SK-N-SH (cell line): ENCODE data around the gene LAP3. TPM values are rescaled to one million over a fixed set of nuclear protein-coding genes. Genes with fewer than 3 reads are reported as not detected.

Source experiments
- CTCF ChIA-PET: fragments of 300-600, 350-600 bp; formaldehyde crosslinking; extraction: SDS; loops from one replicate; lab custom pipeline; 2021; lab: Yijun Ruan, JAX
- POLR2A ChIA-PET: fragments of 350-600 bp; sonication (Branson Sonifier 250); formaldehyde crosslinking; extraction: SDS; loops from one replicate; lab custom pipeline; 2020; ENCODE audit warnings: antibody characterized with exemption, inconsistent platforms; lab: Yijun Ruan, JAX
- DNase-seq: peaks from one replicate; pipeline ENCODE4 v3.0.0; 2012
- H2AFZ ChIP-seq: fragments of 200-600 bp; sonication (generic); 2 replicates; pipeline ENCODE4 v1.8.1; 2016; ENCODE audit warnings: antibody characterized with exemption, mild to moderate bottlenecking, low read depth
- H3F3A ChIP-seq: fragments of 200-600 bp; sonication (generic); replicated peaks from 2 replicates; pipeline ENCODE3; 2016; ENCODE audit warnings: antibody characterized with exemption, mild to moderate bottlenecking; ENCODE audit not compliant: insufficient read depth
- H3K27ac ChIP-seq, 2 experiments: fragments of 200-500 bp in 1 of 2; fragments of 200-600 bp in 1 of 2; sonication (Bioruptor generic) in 1 of 2; sonication (generic), shearing (Covaris generic) in 1 of 2; 2 replicates each; pipeline versions ENCODE4 v1.5.1 to v1.6.1; 2014 to 2016; ENCODE audit warnings: low read depth in 2 of 2, inconsistent platforms in 1 of 2, low read length in 1 of 2, mild to moderate bottlenecking in 1 of 2, mixed read lengths in 1 of 2
- H3K27me3 ChIP-seq: fragments of 200-600 bp; sonication (generic), shearing (Covaris generic); 2 replicates; pipeline ENCODE4 v1.6.1; 2016; ENCODE audit warnings: mixed run types; ENCODE audit not compliant: insufficient read depth
- H3K36me3 ChIP-seq, 2 experiments: fragments of 200-500 bp in 1 of 2; fragments of 200-600 bp in 1 of 2; sonication (Bioruptor generic) in 1 of 2; sonication (generic) in 1 of 2; replicated peaks in 1 of 2; 2 replicates each; pipeline versions ENCODE3 to v1.5.1; 2014 to 2016; ENCODE audit warnings: low read length in 1 of 2, mild to moderate bottlenecking in 1 of 2; ENCODE audit not compliant: insufficient read depth in 2 of 2, control insufficient read depth in 1 of 2
- H3K4me1 ChIP-seq, 2 experiments: fragments of 200-500 bp in 1 of 2; fragments of 200-600 bp in 1 of 2; sonication (Bioruptor generic) in 1 of 2; sonication (generic), shearing (Covaris generic) in 1 of 2; 2 replicates each; pipeline versions ENCODE4 v1.5.1 to v1.6.1; 2014 to 2016; ENCODE audit warnings: low read depth in 1 of 2, low read length in 1 of 2, mixed run types in 1 of 2; ENCODE audit not compliant: insufficient read depth in 2 of 2, control insufficient read depth in 1 of 2
- H3K4me2 ChIP-seq: fragments of 200-600 bp; sonication (generic), shearing (Covaris generic); 2 replicates; pipeline ENCODE4 v1.6.1; 2017; ENCODE audit warnings: mixed run types
- H3K4me3 ChIP-seq, 2 experiments: fragments of 200-500 bp in 1 of 2; fragments of 200-600 bp in 1 of 2; sonication (Bioruptor generic) in 1 of 2; sonication (generic), shearing (Covaris generic) in 1 of 2; 2 replicates each; pipeline versions ENCODE4 v1.5.1 to v1.8.1; 2014 to 2016; ENCODE audit warnings: low read depth in 2 of 2, inconsistent platforms in 1 of 2, low read length in 1 of 2, mild to moderate bottlenecking in 1 of 2, mixed read lengths in 1 of 2, moderate library complexity in 1 of 2
- H3K79me2 ChIP-seq: fragments of 200-600 bp; sonication (generic); 2 replicates; pipeline ENCODE4 v1.8.1; 2017; ENCODE audit warnings: mild to moderate bottlenecking; ENCODE audit not compliant: insufficient read depth
- H3K9ac ChIP-seq: fragments of 200-600 bp; sonication (generic); 2 replicates; pipeline ENCODE4 v1.6.1; 2017; ENCODE audit warnings: mixed run types
- H3K9me2 ChIP-seq: fragments of 200-600 bp; sonication (generic); 2 replicates; pipeline ENCODE4 v1.6.1; 2017; ENCODE audit warnings: mixed run types
- H3K9me3 ChIP-seq: fragments of 200-600 bp; sonication (generic); 2 replicates; pipeline ENCODE4 v1.6.1; 2017; ENCODE audit warnings: mixed run types, mild to moderate bottlenecking, moderate library complexity
- H4K20me1 ChIP-seq: fragments of 200-600 bp; sonication (generic); 2 replicates; pipeline ENCODE4 v1.6.1; 2017; ENCODE audit warnings: mild to moderate bottlenecking, mixed run types; ENCODE audit not compliant: insufficient read depth
- CHD2 ChIP-seq: fragments of 150-350 bp; IDR thresholded peaks from 2 replicates; pipeline ENCODE4 v1.6.1; 2018; ENCODE audit warnings: low read length; ENCODE audit not compliant: partially characterized antibody
- CTCF ChIP-seq: fragments of 200-600 bp; sonication (generic); IDR thresholded peaks from 2 replicates; pipeline ENCODE4 v1.6.1; 2017; ENCODE audit warnings: antibody characterized with exemption, mild to moderate bottlenecking, moderate library complexity
- EP300 ChIP-seq, 2 experiments: IDR thresholded peaks; 2 replicates each; pipeline versions ENCODE4 v1.4.0 to v1.6.1; 2012; ENCODE audit warnings: borderline replicate concordance in 1 of 2, low read depth in 1 of 2, low read length in 1 of 2
- FOSL2 ChIP-seq: IDR thresholded peaks from 2 replicates; pipeline ENCODE4 v1.4.0; 2012; ENCODE audit warnings: low read depth, mild to moderate bottlenecking, moderate library complexity, borderline replicate concordance
- FOXJ3 ChIP-seq: sonication (generic); formaldehyde crosslinking; IDR thresholded peaks from 2 replicates; pipeline ENCODE4 v1.5.1; 2020; ENCODE audit warnings: mild to moderate bottlenecking, missing genetic modification reagents
- FOXM1 ChIP-seq: IDR thresholded peaks from 2 replicates; pipeline ENCODE4 v1.4.0; 2012; ENCODE audit warnings: low read depth, mild to moderate bottlenecking
- GABPA ChIP-seq: IDR thresholded peaks from 2 replicates; pipeline ENCODE4 v1.4.0; 2012; ENCODE audit warnings: low read depth, mild to moderate bottlenecking
- MEF2A ChIP-seq: IDR thresholded peaks from 2 replicates; pipeline ENCODE4 v1.4.0; 2012; ENCODE audit warnings: low read depth, borderline replicate concordance
- MXI1 ChIP-seq: IDR thresholded peaks from 2 replicates; pipeline ENCODE4 v1.6.1; 2012; ENCODE audit warnings: mild to moderate bottlenecking, low read depth, low read length, improper control_type of control experiment
- PBX3 ChIP-seq: IDR thresholded peaks from 2 replicates; pipeline ENCODE4; 2012
- POLR2AphosphoS5 ChIP-seq: IDR thresholded peaks from 2 replicates; pipeline ENCODE4 v1.6.1; 2012; ENCODE audit warnings: low read depth, low read length
- RAD21 ChIP-seq: IDR thresholded peaks from 2 replicates; pipeline ENCODE4 v1.6.1; 2012; ENCODE audit warnings: mild to moderate bottlenecking, low read length
- RCOR1 ChIP-seq: fragments of 150-350 bp; IDR thresholded peaks from 2 replicates; pipeline ENCODE4 v1.6.1; 2017; ENCODE audit warnings: antibody characterized with exemption, low read length
- RFX5 ChIP-seq: IDR thresholded peaks from 2 replicates; pipeline ENCODE4 v1.6.1; 2012; ENCODE audit warnings: mild to moderate bottlenecking, improper control_type of control experiment, low read length
- RXRA ChIP-seq: IDR thresholded peaks from 2 replicates; pipeline ENCODE4 v1.4.0; 2012; ENCODE audit warnings: low read depth, mild to moderate bottlenecking, borderline replicate concordance
- SIN3A ChIP-seq: IDR thresholded peaks from 2 replicates; pipeline ENCODE4 v1.6.1; 2012; ENCODE audit warnings: low read depth, mild to moderate bottlenecking, low read length, moderate library complexity, borderline replicate concordance
- TAF1 ChIP-seq: IDR thresholded peaks from 2 replicates; pipeline ENCODE4 v1.6.1; 2012; ENCODE audit warnings: low read depth, mild to moderate bottlenecking, low read length, moderate library complexity, borderline replicate concordance
- TCF12 ChIP-seq: IDR thresholded peaks from 2 replicates; pipeline ENCODE4 v1.4.0; 2012
- TEAD4 ChIP-seq: IDR thresholded peaks from 2 replicates; pipeline ENCODE4 v1.4.0; 2012; ENCODE audit warnings: mild to moderate bottlenecking, borderline replicate concordance; ENCODE audit not compliant: insufficient read depth
- USF1 ChIP-seq: IDR thresholded peaks from 2 replicates; pipeline ENCODE4 v1.4.0; 2012; ENCODE audit warnings: low read depth, borderline replicate concordance
- YY1 ChIP-seq: IDR thresholded peaks from 2 replicates; pipeline ENCODE4 v1.4.0; 2012; ENCODE audit warnings: low read depth, mild to moderate bottlenecking
- WGBS: methylation state at CpG from one replicate; pipeline ENCODE4 v1.1.6; 2017; ENCODE audit warnings: low lambda C conversion rate; 5-methylcytosine and 5-hydroxymethylcytosine counted together
- polyA plus RNA-seq, 3 experiments: library from polyadenylated mRNA; depleted of rRNA; stranded (reverse); fragments of >200 nt; gene quantifications; 2 replicates each; pipeline ENCODE4 v1.2.3, GENCODE V29; 2012
- TF ChIP-seq, protein P1 (sequence below): fragments of 150-350 bp; IDR thresholded peaks from 2 replicates; pipeline ENCODE4 v1.6.1; 2017; ENCODE audit warnings: antibody characterized with exemption, low read length, low read depth, borderline replicate concordance
- TF ChIP-seq, protein P2 (sequence below): IDR thresholded peaks from 2 replicates; pipeline ENCODE4 v1.4.0; 2012; ENCODE audit warnings: low read depth, borderline replicate concordance

The LAP3 gene
- polyA plus RNA-seq, 1 of the 3 experiments (the other 2 are of a cell fraction) = 53.2 TPM

DNA sequence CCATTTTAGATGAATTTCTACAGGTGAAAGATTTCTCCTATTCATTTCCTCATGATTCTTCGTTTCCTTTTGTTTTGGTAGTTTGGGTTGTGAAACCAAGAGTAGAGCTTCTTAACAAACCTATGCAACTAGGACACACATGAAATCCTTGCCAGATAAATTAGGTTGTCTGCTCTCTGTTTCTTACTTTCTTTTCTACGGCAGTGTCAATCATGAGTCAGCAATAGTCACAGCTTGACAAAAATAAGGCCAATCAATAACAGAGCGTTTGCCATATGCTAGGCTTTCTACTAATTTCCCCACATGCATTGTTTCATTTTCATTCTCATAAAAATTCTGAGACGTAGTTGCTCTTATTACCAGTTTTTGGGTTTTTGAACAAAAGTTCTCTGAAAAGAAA is 41.8 kb upstream of the LAP3 start:
- Histone ChIP-seq H3K4me3 (no peak overlapping the region), H3K4me1 (no peaks in the 10 kb centered on the region; a peak in 1 of 4 replicates), H3K27ac (no peak overlapping the region), H4K20me1 (no peaks in the 10 kb centered on the region), H3K27me3 (no peaks in the 10 kb centered on the region; the same call in 1 of the 2 replicates), H3K36me3 (no peaks in the 10 kb centered on the region), H2AFZ (no peak overlapping the region; the same call in 1 of the 2 replicates), H3K79me2 (no peaks in the 10 kb centered on the region), H3K4me2 (no peak overlapping the region), H3K9ac (no peak overlapping the region), H3F3A (no peaks in the 10 kb centered on the region), H3K9me2 (no peaks in the 10 kb centered on the region), H3K9me3 (no peaks in the 10 kb centered on the region)
- TF ChIP-seq MEF2A = no peak
- no peak for TF ChIP-seq CTCF
- no peak for TF ChIP-seq MXI1
- TF ChIP-seq PBX3 = no peak
- no peak for TF ChIP-seq RFX5
- TF ChIP-seq GABPA = no peak
- ChIA-PET CTCF (interaction anchor here (1.2 to 2.1 kb wide), 2 partner anchors 14 to 17 kb away, joined by 4 to 7 read pairs; no protein-coding TSS in a partner anchor), POLR2A (no interaction called here)
- WGBS = 79% methylated on average over 4 of the region's 4 CpGs
- DNase-seq = no peak

DNA sequence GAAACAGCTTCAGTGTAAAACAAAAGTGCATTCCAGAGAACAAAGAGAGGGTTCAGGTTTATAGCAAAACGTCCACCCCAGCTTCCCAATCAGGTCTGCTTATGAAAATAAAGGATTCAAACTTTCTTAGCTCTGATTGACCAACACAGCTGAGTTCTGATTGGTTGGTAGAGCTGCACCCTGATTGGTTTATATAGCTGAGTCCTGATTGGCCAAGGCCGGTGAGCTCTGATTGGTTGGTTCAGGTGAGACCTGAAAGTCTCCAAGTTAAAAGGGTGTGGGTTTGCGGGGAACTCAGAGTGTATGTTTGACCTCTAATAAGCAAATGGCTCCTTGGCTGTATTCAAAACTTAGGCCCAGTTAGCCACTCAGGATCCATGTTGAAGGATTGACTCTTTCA is 41.1 kb upstream of the LAP3 start:
- no peaks in the 10 kb centered on the region for H3F3A ChIP-seq
- 76% methylated on average over 3 of the region's 3 CpGs for WGBS
- no peaks in the 10 kb centered on the region for H3K9me2 ChIP-seq
- no peaks in the 10 kb centered on the region; the same call in 1 of the 2 replicates for H3K27me3 ChIP-seq
- no peak overlapping the region; the same call in 1 of the 2 replicates for H2AFZ ChIP-seq
- DNase-seq = no peak
- POLR2A ChIA-PET = no interaction called here
- H4K20me1 ChIP-seq = no peaks in the 10 kb centered on the region
- no peak overlapping the region for H3K27ac ChIP-seq
- H3K4me1 ChIP-seq = no peaks in the 10 kb centered on the region; a peak in 1 of 4 replicates
- H3K36me3 ChIP-seq = no peaks in the 10 kb centered on the region
- no peak overlapping the region for H3K9ac ChIP-seq
- no peak overlapping the region for H3K4me2 ChIP-seq
- CTCF ChIA-PET = interaction anchor here (0.6 to 2.1 kb wide), 3 partner anchors 12 to 18 kb away, joined by 3 to 7 read pairs (median 4); no protein-coding TSS in a partner anchor
- H3K79me2 ChIP-seq = no peaks in the 10 kb centered on the region
- H3K4me3 ChIP-seq = no peak overlapping the region
- H3K9me3 ChIP-seq = no peaks in the 10 kb centered on the region
- TF ChIP-seq USF1 (no peak), TEAD4 (no peak), POLR2AphosphoS5 (no peak), FOSL2 (no peak), EP300 (IDR thresholded peaks at IDR 0.05; ENCODE audit: borderline replicate concordance in 1 of 2, low read depth in 1 of 2, low read length in 1 of 2) (no peak), YY1 (no peak), RAD21 (no peak), TAF1 (no peak), TCF12 (no peak), CHD2 (no peak), MXI1 (no peak), FOXJ3 (CRISPR knock-in tag) (no peak), RXRA (no peak), SIN3A (no peak), RCOR1 (no peak), FOXM1 (no peak)
- TF ChIP-seq, protein P1, sequence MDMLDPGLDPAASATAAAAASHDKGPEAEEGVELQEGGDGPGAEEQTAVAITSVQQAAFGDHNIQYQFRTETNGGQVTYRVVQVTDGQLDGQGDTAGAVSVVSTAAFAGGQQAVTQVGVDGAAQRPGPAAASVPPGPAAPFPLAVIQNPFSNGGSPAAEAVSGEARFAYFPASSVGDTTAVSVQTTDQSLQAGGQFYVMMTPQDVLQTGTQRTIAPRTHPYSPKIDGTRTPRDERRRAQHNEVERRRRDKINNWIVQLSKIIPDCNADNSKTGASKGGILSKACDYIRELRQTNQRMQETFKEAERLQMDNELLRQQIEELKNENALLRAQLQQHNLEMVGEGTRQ = no peak
- TF ChIP-seq, protein P2, sequence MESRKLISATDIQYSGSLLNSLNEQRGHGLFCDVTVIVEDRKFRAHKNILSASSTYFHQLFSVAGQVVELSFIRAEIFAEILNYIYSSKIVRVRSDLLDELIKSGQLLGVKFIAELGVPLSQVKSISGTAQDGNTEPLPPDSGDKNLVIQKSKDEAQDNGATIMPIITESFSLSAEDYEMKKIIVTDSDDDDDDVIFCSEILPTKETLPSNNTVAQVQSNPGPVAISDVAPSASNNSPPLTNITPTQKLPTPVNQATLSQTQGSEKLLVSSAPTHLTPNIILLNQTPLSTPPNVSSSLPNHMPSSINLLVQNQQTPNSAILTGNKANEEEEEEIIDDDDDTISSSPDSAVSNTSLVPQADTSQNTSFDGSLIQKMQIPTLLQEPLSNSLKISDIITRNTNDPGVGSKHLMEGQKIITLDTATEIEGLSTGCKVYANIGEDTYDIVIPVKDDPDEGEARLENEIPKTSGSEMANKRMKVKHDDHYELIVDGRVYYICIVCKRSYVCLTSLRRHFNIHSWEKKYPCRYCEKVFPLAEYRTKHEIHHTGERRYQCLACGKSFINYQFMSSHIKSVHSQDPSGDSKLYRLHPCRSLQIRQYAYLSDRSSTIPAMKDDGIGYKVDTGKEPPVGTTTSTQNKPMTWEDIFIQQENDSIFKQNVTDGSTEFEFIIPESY = no peak
